ENCODE measurements around the gene ZC3H4.

Gene ZC3H4

DNA sequence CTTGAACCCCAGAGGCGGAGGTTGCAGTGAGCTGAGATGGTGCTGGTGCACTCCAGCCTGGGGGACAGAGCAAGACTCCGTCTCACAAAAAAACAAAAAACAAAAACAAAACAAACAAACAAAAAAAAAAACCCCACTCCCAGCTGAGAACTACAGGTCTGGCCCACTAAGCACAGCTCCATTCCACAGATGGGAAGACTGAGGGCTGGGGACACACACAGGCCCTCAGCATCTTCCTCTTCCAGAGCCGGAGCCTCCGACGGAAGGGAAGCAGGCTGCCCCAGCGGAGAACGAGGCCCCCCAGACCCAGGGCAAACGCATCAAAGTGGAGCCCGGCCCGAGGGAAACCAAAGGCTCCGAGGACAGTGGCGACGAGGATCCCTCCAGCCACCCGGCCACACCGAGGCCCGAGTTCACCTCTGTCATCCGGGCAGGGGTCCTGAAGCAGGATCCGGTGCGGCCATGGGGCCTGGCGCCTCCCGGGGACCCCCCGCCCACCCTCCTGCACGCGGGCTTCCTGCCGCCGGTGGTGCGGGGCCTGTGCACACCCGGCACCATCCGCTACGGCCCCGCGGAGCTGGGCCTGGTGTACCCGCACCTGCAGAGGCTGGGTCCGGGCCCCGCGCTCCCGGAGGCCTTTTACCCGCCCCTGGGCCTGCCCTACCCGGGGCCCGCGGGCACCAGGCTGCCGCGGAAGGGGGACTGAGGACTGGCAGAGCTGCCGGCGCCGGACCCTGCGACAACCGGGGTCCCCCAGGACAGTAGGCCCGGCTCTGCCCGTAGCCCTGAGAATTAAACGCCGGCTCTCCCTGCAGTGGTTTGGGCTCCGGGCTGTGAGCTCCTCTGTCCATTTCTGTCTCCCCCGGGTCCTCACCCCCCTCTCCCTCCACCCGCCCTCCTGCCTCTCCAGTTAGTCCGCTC is 68.4 kb downstream of the ZC3H4 start:
- DNase-seq, result no peak

GRCh38 chr19:47040869-47041268 is 72.7 kb downstream of the ZC3H4 start:
- no peak for DNase-seq

DNA sequence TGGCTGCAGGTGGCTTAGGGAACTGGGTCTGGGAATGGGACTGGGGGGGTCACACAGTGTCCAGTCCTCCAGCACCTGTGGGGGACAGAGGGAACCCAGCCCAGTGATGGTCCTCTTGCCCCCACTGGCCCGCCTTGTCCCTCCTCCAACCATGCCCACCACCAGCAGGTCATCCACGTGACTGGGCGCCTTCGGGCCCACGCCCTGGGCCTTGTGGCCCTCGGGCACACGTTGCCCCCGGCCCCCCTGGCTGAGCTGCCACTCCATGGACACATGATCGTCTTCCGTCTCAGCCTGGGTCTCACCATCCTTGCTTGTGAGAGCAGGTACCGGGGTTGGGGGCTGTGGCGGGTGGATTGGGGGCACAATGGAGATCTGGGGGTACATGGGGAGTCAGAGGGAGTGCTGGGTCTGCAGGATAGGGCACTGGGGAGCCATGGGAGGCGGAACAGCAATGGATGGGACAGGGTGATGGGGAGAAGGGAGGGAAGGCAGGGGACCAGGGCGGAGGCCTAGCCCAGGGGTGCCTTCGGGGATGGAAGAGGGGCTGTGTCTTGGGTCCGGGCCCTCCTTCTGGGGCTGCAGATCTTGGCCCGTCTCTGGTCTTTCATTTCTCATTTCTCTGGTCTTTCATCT is 74.2 kb downstream of the ZC3H4 start:
- no peak for DNase-seq

DNA sequence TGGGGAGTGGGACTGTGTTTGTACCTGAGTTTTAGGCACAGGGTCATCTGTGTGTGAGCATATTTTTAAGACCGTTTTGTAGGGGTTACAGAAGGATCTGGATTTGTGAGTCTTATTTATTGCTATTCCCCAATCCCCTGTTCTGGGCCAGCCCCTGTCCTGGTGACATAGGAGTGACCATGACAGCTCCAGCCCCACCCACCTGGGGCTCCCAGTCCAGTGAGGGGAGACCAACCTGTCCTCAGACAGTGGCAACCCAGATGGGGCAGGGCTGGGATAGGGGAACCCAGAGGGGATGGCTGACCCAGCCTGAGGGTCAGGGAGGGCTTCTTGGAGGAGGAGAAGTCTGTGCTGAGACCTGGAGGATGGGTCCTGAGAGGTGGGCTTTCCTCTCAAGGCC is 75.8 kb downstream of the ZC3H4 start:
- DNase-seq, result no peak

GRCh38 chr19:47036097-47036651 is 77.4 kb downstream of the ZC3H4 start:
- no peak for DNase-seq

DNA sequence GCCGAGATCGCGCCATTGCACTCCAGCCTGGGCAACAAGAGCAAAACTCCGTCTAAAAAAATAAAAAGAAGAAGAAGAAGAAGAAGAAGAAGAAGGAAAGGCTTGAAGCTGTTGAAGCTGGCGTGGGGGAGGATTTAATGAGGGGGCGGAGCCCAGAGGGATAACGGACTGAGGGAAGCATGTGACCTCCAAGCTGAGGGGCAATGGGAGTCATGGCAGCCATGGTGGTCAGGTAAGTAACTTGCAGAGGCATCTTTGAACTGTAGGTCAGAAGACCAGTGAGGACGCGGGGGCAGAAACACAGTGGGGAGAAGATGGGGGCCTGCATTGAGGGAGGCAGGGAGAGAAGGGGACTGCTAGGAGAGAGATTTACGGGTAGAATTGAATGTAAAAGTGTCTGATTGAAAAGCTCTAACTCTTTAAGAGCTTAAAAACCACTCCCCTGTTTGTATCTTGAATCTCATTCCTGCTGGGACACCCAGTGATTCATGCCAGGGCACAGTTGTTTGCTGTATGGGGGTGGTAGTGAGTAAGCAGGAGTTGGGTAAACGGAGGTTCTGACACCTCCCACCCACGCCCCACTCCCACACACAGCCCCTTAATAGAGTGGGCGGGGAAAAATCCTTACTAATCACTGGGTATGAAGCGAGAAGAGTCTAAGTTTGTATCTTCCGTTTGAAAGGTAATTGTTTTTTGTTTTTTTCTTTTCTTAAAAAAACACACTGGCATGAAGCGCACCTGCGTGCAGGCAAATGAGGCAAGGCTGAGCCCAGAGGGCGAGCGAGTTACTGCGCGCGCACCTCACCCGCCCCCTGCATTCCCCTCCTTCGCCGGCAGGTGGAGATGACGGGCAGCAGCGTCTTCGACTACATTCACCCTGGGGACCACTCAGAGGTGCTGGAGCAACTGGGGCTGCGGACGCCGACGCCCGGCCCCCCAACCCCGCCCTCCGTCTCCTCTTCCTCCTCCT is 78.2 kb downstream of the ZC3H4 start:
- DNase-seq, result peak; percentile 62

DNA sequence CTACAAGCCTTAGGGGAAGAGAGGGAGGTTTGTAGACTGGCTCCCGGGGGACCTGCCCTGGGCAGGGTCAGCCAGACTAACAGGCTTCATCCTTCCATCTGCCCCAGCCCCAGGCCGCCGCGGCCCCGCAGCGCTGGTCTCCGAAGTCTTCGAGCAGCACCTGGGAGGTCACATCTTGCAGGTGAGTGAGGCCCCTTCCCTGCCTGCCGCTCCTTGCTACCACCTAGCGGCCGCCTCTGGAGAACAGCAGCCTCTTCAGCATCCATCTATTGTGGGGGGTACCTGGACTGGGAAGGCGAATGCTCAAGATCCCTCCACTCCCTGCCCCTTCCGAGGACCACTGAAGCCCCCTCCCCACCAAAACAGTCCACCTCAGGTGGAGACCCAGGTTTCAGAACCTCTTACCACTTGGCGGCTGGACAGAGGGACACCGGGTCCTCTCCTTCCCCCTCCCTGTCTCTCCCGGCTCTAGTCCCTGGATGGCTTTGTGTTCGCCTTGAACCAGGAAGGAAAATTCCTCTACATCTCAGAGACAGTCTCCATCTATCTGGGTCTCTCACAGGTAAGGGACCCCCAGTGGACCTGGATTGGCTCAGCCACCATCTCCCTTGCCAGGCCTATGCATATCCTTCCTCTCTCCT is 81.3 kb downstream of the ZC3H4 start:
- DNase-seq, result no peak

DNA sequence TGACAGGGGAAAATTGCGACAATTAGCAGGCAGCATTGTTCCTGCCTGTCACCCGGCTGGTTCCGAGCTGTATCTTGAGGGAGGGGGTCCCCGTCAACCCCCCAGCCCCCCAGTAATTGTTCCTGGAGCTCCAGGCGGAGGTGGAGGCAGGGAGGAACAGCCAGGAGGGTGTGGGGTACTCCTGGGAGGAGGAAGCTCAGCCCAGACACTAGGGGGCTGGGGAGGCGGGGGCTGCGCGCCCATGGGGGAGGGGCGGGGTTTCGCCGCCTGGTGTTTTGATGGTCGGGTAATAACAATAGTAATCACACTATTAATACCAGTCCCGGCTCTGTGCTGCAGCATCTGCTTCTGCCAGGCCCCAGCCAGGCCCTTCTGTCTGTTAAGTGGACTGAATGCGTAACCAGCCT is 85.4 kb downstream of the ZC3H4 start:
- no peak for DNase-seq

DNA sequence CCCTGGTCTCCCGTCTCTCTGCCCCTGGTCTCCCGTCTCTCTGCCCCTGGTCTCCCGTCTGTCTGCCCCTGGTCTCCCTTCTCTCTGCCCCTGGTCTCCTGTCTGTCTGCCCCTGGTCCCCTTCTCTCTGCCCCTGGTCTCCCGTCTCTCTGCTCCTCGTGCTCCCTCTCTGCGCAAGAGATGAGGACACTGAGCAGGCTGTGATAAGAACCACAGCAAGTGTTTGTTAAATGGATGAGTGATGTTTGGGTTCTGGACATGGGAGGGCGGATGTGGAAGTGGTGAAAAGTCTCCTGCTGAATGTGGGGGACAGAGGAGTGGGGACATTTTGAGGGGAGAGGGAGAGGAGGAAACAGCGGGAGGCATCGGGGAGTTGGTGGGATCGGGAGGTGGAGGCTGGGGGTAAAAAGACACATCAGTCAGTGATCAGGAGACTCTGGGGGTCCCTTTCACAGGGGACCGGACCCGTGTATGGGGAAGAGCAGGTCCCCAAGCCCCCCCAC is 85.9 kb downstream of the ZC3H4 start:
- no peak for DNase-seq

DNA sequence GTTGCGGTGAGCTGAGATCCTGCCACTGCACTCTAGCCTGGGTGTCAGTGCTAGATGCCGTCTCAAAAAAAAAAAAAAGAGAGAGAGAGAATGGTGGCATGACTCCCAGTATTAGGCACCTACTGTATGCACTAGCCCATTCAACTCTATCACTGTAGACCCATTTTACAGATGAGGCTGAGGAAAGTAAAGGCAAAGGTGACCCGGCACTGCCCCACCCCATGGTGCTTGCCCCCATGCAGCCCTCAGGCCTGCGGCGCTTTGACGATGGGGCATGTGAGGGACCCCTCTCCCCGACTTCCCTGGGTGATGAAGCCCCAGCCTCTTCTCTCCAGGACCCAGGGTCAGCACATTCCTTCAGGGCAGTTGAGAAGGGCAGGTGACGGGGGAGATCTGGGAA is 86.7 kb downstream of the ZC3H4 start:
- no peak for DNase-seq

GRCh38 chr19:47026156-47026555 is 87.4 kb downstream of the ZC3H4 start:
- no peak for DNase-seq

- DNase-seq, result no peak
Measured at GRCh38 chr19:47024502-47024901, 89.1 kb downstream of the ZC3H4 start.

GRCh38 chr19:47023448-47023794 is 90.2 kb downstream of the ZC3H4 start:
- DNase-seq, result no peak

DNA sequence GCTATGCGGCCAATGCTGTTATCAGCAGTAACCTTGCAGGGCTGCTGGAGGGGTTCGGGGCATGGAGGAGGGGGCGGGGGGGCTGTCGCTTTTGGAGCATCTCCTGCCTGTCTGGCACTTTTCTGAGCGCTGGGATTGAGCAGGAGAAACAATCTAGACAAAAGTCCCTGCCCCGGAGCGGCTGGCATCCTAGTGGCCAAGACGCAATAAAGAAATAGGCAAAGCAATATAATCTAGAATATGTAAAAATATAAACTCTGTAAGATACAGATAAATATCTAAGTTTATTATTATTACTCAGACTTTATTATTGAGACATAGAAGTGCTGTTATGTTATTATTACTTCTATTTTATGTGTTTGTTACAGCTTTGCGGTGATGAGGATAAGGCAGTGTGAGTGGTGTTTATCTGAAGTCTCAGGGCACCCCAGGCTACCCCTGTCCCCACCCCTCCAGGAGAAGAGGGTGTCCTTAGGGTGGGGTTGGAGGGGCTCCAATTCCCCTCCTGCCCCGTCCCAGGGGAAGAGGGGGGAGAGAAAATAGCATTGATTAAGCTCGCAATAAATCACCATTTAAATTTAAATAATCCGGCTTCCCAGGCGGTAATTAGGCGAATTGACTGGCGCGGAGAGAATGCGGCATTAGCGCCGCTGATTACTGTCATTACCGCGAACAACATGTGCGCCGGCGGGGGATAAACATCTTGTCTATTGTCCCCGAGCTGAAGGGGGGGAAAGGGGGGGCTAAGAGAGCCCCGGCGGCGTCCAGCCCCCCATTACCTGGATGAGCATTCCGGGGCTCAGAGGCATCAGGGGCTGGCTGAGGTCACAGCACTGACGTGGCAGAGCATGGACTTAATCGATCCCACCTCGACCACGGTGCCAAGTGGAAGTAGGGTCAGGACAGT is 90.8 kb downstream of the ZC3H4 start:
- DNase-seq, result no peak

DNA sequence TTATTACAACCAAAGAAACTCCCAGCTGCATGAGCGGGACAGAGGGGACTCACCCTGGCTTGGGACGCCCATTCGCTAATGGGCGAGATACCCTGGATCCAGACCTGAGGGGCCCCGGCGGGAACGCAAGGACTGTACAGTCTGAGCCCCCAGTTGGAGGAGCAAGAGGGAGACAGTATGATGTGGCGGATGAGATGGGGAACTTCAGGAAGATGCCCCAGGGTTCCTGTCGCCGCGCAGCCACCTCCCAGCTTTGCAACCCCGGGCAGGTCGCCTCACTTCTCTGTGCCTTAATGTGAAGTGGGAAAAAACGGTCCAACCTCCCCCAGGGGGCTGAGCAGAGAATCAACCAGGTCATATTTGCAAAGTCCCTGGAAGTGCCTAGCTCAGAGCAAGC is 91.4 kb downstream of the ZC3H4 start:
- no peak for DNase-seq

GRCh38 chr19:47021536-47022139 is 91.9 kb downstream of the ZC3H4 start:
- DNase-seq, result no peak

DNA sequence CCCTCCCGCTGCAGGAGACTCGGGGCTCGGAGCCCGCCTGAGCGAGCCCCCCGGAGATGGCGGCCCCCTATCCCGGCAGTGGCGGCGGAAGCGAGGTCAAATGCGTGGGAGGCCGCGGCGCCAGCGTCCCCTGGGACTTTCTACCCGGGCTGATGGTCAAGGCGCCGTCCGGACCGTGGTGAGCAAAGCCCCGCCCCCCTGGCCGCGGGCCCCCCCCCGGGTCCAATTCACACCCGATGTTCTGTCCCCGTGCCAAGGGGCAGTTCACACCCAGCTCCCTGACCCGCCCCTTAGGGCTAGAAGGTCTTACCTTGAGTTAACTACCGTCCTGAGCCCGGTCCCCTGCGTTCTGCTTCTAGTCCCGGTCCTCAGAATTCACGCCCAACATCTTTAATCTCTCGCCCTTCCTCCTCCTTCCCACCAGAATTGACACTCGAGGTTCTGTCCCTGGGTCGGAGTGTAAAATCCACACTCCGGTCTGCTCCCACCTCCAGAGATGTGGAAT is 92.5 kb downstream of the ZC3H4 start:
- DNase-seq, result no peak

DNA sequence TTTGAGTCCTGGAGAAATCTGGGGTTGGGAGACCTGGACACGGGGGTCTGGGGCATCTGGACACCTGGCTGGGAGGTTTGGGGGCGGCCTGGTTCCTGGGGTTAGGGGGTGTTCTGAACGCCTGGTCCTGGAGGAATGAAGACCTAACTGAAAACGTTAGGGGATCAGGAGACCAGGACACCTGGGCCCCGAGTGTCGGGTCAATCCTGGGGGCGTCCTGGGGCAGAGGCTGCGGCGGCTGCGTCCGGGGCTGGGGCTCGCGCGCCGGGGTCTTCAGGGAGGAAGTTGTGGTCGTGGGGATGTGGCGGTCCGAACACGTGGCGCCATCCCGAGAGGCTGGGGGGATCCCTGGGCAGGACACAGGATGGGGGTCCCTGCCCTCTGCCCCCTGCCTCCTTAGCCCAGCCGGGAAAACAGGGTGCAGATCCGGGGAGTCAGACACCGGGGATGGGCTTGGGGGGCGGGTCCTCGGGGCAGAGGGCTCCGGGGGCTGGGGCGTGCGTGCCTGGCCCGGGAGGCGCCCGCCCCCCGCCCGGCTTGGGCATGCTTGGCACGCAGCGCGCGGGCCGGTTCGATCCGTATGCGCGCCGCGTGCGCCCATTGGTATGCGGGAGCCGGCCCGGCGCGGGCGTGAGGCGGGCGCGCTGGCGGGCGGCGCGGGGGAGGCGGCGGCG is 93.3 kb downstream of the ZC3H4 start:
- no peak for DNase-seq

DNA sequence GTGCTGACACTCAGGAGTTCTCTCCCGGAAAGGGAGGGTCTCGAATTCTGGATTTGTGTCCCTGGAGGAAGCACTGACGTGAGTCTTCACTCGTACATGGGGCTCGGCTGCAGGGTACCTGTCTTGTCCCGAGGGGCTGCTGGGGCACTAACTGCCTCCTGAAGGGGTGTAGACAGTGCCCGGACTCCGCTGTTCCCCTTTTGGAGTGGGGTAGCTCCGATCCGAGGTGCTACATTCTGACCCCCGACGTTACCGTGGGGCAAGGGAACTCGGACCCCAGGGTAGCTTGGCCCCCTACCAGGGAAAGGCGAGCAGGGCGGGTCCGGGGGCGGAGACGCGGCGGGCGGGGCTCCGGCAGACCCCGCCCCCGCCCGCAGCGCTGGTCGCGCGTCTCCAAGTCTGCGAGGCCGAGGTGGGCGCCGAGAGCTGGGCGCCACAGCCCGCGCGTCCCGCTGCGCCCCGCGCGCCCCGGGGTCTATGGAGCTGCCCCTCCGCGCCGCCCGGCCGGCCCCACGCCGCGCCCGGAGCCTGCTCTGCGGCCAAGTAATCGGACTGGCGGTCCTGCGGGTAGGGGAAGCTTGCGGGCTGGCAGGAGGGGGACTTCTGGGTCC is 94.0 kb downstream of the ZC3H4 start, which contains the start of gene NPAS1:
Gene NPAS1 (plus strand): TSS at position 407 of the 611 bp plus-strand sequence. CDS start 1,211 bp downstream, outside the sequence.
- DNase-seq, result no peak

All from NCI-H446 treated with DMSO at 0.1 percent for 48 hours (cell line).